CD1c-positive myeloid dendritic cell (primary cell): Measurements from ENCODE around the gene HIPK3.
"Not testable (repeated sequence)": the region's sequence is repeated elsewhere in the genome, so short reads cannot be mapped to it uniquely, and the experiment has no call there.

Experiments used
- DNase-seq: peaks from one replicate; pipeline ENCODE4 v3.0.0-alpha.2; 2016; ENCODE audit errors: extremely low spot score

HIPK3 gene

DNA sequence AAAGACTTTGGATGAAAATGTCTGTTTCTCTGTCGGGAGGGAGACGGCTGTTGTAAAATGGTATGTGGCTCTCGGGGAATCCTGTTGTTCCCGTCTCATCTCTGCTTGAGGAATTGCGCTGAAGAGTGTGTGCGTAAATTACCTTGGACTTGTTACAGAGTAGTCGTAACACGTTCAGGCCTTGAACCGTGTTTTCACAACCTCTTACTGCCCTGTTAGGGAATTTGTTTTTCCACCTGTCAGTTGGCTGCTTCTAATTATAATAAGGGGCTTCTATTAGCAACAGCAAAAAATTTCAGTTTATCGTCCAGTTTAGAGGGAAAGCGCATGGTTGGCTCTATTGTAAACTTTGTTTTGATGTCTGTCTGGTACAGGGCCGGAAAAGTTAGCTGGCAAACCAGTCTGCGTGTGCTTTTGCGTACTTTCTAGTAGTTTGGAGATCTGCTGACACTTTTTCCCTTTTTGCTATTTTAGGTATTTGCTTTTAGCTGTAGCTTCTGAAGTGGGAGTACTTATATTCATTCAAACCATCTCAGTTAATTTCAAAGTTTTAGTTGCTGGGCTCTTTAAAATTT is 1.5 kb downstream of the HIPK3 start:
- peak; percentile 41 for DNase-seq

DNA sequence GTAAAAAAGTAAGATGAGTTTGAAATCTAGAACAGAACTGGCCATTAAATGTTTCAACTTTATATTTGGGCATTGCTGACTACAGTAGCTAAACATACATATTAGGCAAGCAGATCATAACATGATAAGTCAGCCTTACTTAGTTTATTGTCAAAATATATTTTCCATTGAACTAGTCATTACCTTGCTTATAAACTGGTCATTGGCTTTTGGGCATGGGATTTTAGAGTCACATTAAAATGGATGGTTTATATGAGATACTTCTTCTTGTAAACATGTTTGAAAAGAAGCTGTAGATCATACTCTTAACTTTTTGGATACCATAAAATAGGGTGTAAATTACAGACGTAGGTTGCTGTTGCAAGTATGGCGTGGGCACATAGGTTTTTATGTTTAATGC is 2.7 kb downstream of the HIPK3 start:
- no peak for DNase-seq

DNA sequence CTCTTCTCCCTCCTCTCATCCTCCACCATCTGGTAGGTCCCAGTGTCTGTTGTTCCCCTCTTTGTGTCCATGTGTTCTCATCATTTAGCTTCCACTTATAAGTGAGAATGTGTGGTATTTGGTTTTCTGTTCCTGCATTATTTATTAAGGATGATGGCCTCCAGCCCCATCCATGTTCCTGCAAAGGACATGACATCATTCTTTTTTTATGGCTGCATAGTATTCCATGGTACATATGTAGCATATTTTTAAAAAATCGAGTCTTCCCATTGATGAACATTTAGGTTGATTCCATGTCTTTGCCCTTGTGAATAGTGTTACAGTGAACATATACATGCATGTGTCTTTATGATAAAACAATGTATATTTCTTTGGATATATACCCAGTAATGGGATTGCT is 4.2 kb downstream of the HIPK3 start:
- not testable (repeated sequence) for DNase-seq

DNA sequence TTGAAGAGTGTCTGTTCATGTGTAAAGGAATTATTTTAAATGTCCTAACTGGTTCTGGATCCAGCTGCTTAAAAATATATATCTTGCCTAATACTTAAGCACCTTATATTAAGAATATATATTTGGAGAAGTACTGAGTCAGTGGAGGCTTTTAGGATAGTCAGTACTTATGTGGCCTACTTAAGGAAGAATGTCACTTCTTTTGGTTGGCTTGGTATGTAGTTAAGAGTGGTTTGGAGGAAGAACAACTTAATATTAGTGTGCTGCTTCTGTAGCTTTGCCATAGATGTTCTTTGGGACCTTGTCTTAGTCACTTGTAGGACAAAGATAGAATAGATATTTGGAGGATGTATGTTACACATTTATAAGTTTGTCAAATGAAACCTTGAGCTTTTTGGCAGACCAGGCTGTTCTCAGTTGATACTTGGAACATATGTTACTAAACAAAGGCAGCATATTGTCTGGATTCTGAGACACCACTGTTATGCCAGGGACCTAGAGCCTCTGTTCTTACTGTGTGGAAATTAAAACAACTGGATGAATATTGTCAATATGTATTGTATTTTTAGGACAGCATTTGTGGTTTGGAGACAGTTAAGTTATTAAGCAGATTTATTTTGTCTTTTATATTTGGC is 4.9 kb downstream of the HIPK3 start:
- DNase-seq = peak; percentile 50

DNA sequence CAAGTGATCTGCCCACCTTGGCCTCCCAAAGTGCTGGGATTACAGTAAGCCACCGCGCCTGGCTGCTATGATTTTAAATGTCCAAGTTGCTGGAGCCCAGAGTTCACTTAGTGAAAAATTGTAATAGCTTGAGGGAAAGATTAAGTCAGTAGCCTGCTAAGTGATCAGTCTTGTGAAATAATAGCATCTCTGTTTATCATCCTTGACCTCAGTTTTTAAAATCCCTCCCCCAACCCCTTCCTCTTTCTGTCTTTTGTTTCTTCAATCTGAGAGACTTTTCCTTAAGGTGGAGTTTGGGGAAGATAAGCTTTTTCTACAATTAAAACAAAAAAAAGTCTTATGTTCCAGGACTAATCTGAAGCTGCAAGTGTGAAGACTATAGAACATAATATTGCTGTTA is 6.4 kb downstream of the HIPK3 start:
- peak; percentile 49 for DNase-seq

DNA sequence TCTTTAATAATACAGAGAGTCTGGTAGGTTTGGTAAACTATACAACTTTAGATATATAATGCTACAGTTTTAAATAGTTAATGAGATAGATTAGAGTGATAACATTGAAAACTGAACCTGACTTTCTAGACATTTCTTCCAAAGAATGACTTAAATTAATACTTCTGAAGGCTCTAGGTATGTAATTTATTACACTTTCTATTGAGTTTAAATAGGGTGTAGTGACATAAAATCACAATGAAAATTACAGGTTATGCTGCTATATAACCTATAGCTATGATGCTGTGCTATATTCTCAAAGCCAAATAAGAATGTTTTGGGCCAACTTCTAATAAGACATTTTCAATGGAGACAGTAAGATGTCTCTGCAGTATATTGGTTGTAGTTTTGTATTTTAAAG is 7.7 kb downstream of the HIPK3 start:
- DNase-seq = no peak

DNA sequence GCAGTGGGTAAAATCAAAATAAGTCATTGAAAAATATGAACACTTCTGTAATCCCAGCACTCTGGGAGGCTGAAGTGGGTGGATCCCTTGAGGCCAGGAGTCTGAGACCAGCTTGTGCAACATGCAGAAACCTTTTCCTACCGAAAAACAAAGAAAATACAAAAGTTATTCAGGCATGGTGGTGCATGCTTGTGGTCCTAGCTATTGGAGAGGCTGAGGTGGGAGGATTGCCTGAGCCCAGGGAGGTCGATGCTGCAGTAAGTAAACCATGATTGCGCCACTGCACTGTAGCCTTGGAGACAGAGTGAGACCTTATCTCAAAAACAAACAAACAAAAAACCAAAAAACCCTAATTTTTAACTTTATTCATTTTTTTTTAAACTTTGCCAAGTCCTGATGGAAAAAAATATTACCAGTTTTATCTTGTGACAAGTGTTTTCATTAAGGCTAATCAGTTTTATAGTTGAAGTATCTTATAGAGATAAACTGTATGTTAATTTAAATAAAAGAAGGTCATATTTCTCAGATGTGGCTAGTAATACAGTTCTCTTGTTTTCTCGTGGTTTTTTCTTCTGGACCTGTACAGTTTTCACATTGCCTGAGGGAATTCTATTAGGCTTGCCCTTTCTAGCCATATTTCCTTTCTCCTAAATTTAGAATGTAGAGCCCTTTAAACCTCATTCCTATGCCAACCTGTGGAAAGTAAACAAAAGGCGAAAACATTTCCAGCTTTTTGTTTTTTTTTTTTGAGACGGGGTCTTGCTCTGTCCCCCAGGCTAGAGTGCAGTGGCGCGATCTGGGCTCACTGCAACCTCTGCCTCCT is 9.4 kb downstream of the HIPK3 start:
- peak; percentile 57 for DNase-seq

DNA sequence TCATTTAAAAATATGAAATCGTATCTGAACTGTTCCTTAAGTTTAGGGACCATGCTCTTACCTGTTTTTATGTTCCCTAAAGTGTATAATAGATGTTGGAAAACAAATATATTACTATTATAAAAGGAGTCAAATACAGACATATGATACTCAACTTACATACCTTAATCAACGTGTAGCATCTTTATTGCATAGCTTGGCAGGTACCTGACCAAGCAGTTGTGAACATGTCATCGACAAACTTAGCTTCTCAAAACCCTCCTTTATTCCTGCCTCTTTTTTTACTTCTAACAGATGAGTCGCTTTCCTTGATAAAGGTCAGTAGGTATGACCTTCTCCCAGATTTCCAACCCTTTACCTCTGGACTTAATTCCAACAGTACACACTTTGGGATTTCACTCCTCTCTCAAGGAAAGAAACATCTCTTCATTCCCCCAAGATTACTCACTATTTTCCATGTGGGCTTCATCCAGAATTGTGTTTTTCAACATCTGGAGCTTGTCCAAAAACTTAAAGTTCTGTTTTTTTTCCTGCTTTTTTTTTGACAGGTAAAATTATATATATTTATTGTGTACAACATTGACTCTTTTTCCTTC is 11.9 kb downstream of the HIPK3 start:
- no peak for DNase-seq

DNA sequence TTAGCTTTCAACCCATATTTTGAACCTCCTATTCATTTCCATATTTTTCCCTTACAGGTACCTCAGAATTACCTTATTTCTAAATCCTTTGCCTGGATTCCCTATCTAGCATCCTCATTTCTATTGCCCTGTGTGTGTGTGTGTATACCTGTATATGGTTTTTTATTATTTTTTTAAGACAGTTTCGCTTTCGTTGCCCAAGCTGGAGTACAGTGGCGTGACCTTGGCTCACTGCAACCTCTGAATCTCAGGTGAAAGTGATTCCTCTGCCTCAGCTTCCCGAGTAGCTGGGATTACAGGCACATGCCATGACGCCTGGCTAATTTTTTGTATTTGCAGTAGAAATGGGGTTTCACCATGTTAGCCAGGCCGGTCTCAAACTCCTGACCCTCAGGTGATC is 12.6 kb downstream of the HIPK3 start:
- DNase-seq = no peak

DNA sequence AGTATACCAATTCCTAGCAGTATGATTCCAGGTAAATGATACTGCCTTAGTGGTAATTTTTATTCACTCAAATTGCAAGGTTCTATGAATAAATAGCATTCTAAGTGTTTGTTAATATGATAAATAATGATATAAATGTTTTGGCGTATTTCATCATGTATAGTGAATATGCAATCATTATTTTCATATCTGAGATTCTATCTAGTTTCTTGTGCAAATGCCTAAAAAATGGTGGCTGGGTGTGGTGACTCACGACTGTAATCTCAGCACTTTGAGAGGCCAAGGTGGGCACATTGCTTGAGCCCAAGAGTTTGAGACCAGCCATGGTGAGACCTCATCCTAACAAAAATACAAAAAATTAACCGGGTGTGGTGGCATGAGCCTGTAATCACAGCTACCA is 13.9 kb downstream of the HIPK3 start:
- no peak for DNase-seq

DNA sequence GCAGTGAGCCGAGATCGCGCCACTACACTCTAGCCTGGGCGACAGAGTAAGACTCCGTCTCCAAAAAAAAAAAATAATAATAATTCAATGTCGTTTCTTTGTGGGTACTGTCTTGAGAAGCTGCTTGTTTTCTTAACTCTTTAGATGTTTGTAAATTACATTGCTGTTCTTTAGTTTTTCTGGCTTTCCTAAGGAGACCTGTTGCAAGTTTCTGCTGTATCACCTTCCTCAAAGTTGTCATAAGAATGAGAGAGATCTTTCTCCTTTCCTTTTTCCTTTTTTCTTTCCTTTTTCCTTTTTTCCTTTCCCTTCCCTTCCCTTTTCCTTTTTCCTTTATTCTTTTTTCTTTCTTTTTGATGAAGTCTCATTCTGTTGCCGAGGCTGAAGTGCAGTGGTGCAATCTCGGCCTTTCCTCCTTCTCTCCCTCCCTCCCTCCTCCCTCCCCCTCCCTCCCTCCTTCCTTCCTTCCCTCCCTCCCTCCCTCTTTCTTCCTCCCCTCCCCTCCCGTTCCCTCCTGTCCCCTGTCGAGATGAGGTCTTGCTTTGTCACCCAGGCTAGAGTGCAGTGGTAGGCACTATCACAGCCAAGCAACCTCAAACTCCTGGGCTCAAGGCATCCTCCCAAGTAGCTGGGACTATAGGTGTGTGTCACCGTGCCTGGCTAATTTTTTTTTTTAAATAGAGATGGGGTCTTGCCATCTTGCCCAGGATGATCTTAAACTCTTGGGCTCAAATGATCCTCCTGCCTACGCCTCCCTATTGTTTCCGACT is 15.3 kb downstream of the HIPK3 start:
- DNase-seq = no peak

DNA sequence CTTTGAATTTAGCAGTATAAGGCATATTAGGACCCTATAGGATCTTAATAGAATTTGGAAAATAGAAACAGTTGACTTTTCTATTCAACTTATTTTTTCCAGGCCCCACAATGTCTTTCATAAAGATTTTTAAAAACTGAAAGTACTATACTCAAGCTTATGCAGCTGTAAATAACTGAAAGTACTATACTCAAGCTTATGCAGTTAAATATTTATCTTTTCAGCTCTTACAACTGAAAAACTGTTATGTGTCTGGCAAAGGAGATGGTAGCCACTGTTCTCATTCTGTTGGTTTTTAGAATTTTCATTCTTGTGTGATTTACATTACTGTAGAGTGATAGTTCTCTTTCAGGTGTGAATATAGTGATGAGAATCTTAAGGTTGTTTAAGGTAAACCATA is 16.5 kb downstream of the HIPK3 start:
- DNase-seq = no peak

DNA sequence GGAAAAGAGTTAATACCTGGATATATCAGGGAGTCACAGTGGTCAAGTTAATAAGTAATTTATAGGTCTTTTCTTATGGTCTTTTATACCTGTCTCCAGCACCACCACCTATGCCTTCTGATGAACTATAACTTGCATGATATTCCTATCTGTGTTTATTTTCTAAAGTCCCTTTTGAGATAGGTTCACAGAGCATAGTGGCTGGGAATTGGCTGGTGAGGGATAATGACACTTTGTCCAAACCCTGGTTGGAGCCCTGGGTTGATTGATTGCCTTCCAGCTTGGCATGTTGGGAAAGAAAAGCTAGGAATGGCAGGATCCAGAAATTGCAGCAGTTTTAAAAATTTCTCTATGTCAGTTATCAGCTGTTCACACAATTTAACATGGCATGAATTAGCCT is 23.2 kb downstream of the HIPK3 start:
- DNase-seq = no peak

DNA sequence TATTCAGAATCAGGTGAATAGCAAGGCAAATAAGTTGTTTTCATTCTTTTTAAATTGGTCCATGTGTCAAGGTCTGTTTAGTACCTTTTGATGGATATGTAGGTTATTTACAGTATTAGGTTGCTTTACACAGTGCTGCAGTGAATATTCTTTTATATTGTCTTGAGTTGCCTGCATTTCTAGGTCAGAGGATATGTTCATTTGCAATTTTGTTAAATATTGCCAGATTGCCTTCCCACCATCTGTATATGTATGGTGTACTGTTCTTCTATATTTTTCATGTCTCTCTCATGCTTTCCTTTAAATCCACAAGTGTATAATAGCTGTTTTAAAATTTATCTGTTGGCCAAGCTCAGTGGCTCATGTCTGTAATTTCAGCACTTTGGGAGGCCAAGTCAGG is 24.6 kb downstream of the HIPK3 start:
- no peak for DNase-seq

DNA sequence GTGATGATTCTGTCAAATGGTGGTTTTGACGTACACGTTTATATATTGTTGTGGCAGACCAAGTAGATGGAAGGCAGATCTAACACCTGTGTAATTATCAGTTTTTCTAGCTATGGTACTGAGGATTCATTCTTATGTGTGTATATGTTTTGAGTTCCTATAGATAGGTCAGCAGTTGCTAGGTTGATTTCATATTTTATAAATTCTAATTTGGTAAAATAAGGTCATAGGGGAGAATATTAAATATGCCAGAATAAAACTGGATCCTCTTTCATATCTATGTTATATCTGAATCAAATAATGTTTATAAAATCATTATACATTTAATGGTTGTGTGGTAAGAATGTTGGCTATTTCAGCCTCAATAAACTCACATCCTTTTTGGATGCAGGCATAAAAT is 27.6 kb downstream of the HIPK3 start:
- no peak for DNase-seq

DNA sequence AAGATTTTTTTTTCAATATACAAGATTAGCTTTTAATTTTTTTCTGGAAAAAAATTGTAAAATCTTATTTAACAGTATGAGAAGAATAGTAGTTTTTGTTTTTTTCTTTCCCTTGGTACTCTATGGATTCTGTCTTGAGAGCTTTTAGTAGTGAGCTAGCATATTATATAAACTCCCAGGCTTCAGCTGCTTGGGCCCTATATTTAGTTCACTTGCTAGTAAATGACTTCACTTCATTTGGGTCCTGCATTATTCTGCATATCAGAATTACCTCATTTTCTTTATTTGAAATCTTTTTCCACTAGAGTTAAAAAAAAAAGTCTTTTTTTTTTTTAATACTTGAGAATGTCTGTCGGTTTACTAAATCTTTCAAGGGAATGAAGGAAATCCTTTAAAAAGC is 33.1 kb downstream of the HIPK3 start:
- DNase-seq = no peak

DNA sequence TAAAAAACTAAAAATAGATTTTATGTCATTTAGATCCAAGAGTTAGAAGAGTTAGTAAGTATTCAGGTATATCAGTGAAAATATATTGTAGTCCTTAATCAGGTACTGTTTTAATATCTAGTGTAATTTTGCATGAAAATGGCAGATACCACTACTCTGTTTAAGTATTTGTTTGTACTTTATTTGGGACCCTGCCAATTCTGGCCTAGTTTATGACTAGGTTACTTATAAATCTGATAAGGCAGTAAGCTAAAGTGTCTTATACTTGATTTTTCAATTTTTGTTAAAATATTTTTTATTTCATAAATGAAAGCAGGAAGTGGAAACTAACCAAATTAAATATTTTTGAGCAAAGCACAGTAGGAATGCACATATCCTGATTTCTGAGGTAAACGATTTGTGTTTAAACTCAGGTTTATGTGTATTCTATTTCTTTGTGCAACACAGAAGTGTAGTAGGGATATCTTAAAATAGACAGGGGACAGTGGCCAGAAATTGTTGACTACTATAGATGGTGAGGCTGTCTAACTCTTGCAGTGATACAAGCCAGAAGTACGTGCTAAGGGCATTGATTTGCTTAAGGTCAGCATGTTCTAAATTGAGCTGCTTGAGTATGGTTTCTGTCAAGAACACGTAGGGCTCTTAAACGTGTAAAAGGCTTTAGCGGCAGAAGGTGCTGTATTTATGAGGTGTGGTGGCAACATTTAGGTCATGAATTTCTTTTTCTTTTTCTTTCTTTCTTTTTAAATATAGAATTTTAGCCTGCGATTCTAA is 34.0 kb downstream of the HIPK3 start:
- DNase-seq = no peak

DNA sequence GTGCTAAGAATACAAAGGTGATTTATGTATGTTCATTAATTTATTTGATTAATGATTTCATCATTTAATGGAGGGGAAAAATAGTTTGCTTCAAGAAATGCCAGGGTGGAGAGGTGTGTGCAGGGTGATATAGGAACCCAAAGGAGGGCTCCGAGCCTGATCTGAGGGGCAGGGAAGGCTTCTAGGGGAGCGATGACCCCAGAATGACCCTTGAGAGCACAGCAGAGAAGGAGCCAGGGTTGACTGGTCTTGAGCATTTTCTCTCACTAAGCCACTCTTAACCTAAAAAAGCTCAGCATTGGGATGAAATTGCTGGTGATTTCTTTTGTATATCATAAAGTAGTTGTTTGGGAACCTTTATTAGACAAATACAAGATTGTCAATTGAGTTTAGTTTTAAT is 35.1 kb downstream of the HIPK3 start:
- DNase-seq = no peak

DNA sequence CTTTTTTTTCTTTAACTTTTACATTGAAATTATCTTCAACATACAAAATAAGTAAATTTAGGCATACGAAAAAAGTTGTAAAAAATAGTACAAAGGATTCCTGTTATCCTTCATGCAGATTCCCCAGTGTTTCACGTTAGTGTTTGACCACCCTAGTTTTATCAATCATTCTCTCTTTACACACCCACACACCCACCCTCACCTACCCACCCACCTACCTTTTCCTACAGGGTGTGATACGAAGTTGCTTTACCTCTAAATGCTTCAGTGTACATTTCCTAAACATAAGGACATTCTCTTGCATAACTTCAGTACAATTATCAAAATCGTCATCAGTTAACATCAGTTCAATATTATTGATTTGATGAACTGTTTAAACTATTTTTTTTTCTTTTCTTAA is 37.0 kb downstream of the HIPK3 start:
- DNase-seq = no peak

DNA sequence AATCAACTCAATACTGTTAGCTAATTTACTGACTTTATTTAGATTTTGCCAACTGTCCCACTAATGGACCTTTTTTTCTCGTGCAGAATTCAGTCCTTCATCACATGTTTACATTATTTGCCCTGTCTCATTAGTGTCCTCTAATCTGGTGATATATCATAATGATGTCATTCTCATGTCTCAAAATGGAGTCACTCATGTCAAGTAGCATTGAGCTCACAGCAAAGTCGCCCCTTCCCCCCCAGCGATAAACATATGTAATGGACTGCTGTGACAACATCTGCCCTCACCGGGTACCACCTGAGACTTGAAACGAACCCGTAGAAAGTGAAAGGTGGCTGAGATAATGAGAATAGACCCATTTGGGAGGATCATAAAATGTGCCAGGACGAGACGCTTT is 37.6 kb downstream of the HIPK3 start:
- DNase-seq = no peak

DNA sequence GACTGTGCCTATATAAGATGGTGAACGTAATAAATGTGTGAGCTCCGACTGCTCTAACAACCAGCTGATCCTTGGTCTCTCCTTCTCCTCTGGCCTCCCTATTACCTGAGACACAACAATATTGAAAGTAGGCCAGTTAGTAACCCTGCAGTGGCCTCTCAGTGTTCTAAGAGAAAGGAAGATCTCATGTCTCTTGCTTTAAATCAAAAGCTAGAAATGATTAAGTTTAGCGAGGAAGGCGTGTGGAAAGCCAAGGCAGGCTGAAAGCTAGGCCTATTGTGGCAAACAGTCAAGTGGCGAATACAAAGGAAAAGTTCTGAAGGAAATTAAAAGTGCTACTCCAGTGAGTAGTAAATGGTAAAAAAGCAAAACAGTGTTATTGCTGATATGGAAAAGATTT is 39.5 kb downstream of the HIPK3 start:
- no peak for DNase-seq
